ENCODE measurements around the gene DNPH1. TPM values are rescaled to one million over a fixed set of nuclear protein-coding genes. Genes with fewer than 3 reads are reported as not detected.

The DNPH1 gene
- total RNA-seq, 4 donors from 2014 or later = 16.1 to 367 (median 128) TPM

- peaks cover 88% of the 10 kb centered on the region for H3K27me3 ChIP-seq
- no peak for TF ChIP-seq CTCF (IDR thresholded peaks at IDR 0.05)
- no peak for TF ChIP-seq EP300 (IDR thresholded peaks at IDR 0.05; ENCODE audit: low read depth)
- no peak for TF ChIP-seq POLR2A (IDR thresholded peaks at IDR 0.05)
- no peak for TF ChIP-seq POLR2AphosphoS5 (IDR thresholded peaks at IDR 0.05)
- in situ Hi-C loops (cut with MboI; ENCODE audit: low pct_ligation_motif_present in 1 of 4, low pct_unique_long_range_greater_than_20kb in 1 of 4, low sequenced_read_pairs in 3 of 4) = no loop called here
These were observed 11.7 kb upstream of the DNPH1 start for GRCh38 chr6:43240950-43241349.

GRCh38 chr6:43239054-43239453 lies 9.8 kb upstream of the DNPH1 start:
- H3K9me3 ChIP-seq = peaks cover 0 to 3% of the 10 kb centered on the region in 2 donors
- DNase-seq = no peak
- in situ Hi-C loops (cut with MboI; ENCODE audit: low pct_ligation_motif_present in 1 of 4, low pct_unique_long_range_greater_than_20kb in 1 of 4, low sequenced_read_pairs in 3 of 4) = no loop called here
- no peak overlapping the region for H3K4me3 ChIP-seq
- no peaks in the 10 kb centered on the region for H3K4me1 ChIP-seq
- WGBS, 2 donors (ENCODE audit: low coverage in 1 of 2) = 72 to 74% methylated on average over 2 of the region's 2 CpGs
- no peak for TF ChIP-seq POLR2AphosphoS5 (IDR thresholded peaks at IDR 0.05)
- no peak for TF ChIP-seq EP300 (IDR thresholded peaks at IDR 0.05; ENCODE audit: low read depth)
- no peak for TF ChIP-seq POLR2A (IDR thresholded peaks at IDR 0.05)
- no peak for TF ChIP-seq CTCF (IDR thresholded peaks at IDR 0.05)
- intact Hi-C loops (cut with DNase I; ENCODE audit: low total_unique reads) = no loop called here
- no peak overlapping the region for H3K27ac ChIP-seq
- no peaks in the 10 kb centered on the region for H3K36me3 ChIP-seq
- H3K27me3 ChIP-seq = peaks cover 69% of the 10 kb centered on the region

More at GRCh38 chr6:43240950-43241349, 11.7 kb upstream of the DNPH1 start:
- no peak for DNase-seq
- no peaks in the 10 kb centered on the region for H3K4me1 ChIP-seq
- WGBS, 2 donors (ENCODE audit: low coverage in 1 of 2) = 64 to 83% methylated on average over 1 of the region's 1 CpG
- no peak overlapping the region for H3K4me3 ChIP-seq
- H3K27ac ChIP-seq = no peak overlapping the region
- no peaks in the 10 kb centered on the region for H3K36me3 ChIP-seq
- H3K9me3 ChIP-seq = peaks cover 0 to 3% of the 10 kb centered on the region in 2 donors
- intact Hi-C loops (cut with DNase I; ENCODE audit: low total_unique reads) = no loop called here

- TF ChIP-seq POLR2AphosphoS5 (IDR thresholded peaks at IDR 0.05) (no peak), POLR2A (IDR thresholded peaks at IDR 0.05) (no peak), EP300 (IDR thresholded peaks at IDR 0.05; ENCODE audit: low read depth) (no peak), CTCF (IDR thresholded peaks at IDR 0.05) (no peak)
- in situ Hi-C loops (cut with MboI; ENCODE audit: low pct_ligation_motif_present in 1 of 4, low pct_unique_long_range_greater_than_20kb in 1 of 4, low sequenced_read_pairs in 3 of 4) = no loop called here
- peaks cover 0 to 3% of the 10 kb centered on the region in 2 donors for H3K9me3 ChIP-seq
These were observed 6.6 kb upstream of the DNPH1 start for GRCh38 chr6:43235841-43236240.

GRCh38 chr6:43231735-43232450 lies 2.6 kb upstream of the DNPH1 start:
- Histone ChIP-seq H3K27ac (no peak overlapping the region), H3K4me1 (peaks cover 6 to 15% (median 8%) of the 10 kb centered on the region in 4 donors), H3K9me3 (no peaks in the 10 kb centered on the region), H3K36me3 (no peaks in the 10 kb centered on the region), H3K4me3 (no peak overlapping the region), H3K27me3 (no peaks in the 10 kb centered on the region)
- WGBS, 2 donors (ENCODE audit: low coverage in 1 of 2) = 71 to 82% methylated on average over 2 to 3 of the region's 3 CpGs
- DNase-seq = no peak
- no peak for TF ChIP-seq POLR2AphosphoS5 (IDR thresholded peaks at IDR 0.05)
- TF ChIP-seq CTCF (IDR thresholded peaks at IDR 0.05) = no peak
- TF ChIP-seq POLR2A (IDR thresholded peaks at IDR 0.05) = no peak
- no peak for TF ChIP-seq EP300 (IDR thresholded peaks at IDR 0.05; ENCODE audit: low read depth)
- in situ Hi-C loops (cut with MboI; ENCODE audit: low pct_ligation_motif_present in 1 of 4, low pct_unique_long_range_greater_than_20kb in 1 of 4, low sequenced_read_pairs in 3 of 4) = no loop called here
- intact Hi-C loops (cut with DNase I; ENCODE audit: low total_unique reads) = no loop called here

More at GRCh38 chr6:43235841-43236240, 6.6 kb upstream of the DNPH1 start:
- 87 to 90% methylated on average over 2 of the region's 2 CpGs for WGBS, 2 donors (ENCODE audit: low coverage in 1 of 2)
- Histone ChIP-seq H3K27me3 (peaks cover 37% of the 10 kb centered on the region), H3K27ac (no peak overlapping the region), H3K36me3 (no peaks in the 10 kb centered on the region), H3K4me1 (no peaks in the 10 kb centered on the region), H3K4me3 (no peak overlapping the region)
- intact Hi-C loops (cut with DNase I; ENCODE audit: low total_unique reads) = no loop called here
- no peak for DNase-seq

All from transverse colon (tissue), 4 donors.